HG02571 (cell line): ENCODE results near the gene MEGF8.

ENCODE experiments used
- ATAC-seq: cut with Tn5 transposase; IDR thresholded peaks from one replicate; pipeline ENCODE4 v1.9.1; 2021; ENCODE audit warnings: mild to moderate bottlenecking, moderate library complexity; ENCODE audit not compliant: unreplicated experiment

The MEGF8 gene

DNA sequence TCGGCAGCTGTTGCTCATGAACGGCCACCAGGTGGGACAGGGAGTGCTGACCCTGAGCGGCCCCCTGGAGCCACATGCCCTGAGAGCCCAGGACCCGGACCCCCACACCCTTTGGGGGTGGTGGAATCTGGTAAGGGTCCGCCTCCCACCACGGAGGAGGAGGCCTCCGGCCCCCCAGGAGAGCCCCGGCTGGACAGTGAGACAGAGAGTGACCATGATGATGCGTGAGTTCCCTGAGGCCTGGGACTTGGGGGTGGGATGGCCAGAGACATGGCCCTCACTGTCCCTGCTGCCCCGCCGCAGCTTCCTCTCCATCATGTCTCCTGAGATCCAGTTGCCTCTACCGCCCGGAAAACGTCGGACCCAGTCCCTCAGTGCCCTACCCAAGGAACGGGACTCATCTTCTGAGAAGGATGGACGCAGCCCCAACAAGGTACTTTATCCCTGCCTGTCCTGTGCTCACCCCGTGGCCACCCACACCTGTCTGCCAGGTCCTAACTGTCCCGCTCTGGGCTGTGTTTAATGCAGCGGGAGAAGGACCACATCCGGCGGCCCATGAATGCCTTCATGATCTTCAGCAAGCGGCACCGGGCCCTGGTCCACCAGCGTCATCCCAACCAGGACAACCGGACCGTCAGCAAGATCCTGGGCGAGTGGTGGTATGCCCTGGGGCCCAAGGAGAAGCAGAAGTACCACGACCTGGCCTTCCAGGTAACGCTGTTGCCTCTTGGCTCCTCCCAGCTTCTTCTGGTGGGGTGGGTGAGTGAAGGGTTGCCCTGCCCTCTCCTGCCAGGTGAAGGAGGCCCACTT lies 38.2 kb upstream of the MEGF8 start:
- no peak for ATAC-seq

DNA sequence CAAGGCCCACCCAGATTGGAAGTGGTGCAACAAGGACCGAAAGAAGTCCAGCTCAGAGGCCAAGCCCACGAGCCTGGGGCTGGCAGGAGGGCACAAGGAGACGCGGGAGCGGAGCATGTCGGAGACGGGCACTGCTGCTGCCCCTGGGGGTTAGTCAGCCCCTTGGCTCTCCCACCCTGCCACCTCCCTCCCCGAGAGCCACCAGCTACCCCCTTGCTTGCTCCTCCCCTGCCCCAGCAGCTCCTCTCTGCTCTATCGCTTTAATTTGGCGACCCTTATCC lies 37.7 kb upstream of the MEGF8 start:
- ATAC-seq, result no peak

DNA sequence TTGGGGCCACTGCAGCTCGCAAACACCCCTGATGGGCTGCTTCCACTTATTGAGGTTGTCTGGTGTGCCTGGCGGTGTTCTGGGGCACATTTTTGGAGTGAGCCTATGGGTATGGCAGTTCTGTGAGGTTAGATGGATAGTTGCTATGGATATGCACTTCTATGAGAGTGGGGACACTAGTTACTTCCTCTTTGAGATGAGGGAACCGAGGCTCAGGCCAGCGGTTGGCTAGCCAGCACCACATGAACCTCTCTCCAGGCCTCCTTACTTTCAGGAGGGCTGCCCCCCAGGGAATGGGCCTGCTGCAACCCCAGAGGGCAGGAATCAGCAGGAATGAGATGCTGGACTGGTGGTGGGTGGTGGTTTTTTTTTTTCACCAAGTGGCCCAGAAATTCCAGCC lies 37.0 kb upstream of the MEGF8 start:
- no peak for ATAC-seq

DNA sequence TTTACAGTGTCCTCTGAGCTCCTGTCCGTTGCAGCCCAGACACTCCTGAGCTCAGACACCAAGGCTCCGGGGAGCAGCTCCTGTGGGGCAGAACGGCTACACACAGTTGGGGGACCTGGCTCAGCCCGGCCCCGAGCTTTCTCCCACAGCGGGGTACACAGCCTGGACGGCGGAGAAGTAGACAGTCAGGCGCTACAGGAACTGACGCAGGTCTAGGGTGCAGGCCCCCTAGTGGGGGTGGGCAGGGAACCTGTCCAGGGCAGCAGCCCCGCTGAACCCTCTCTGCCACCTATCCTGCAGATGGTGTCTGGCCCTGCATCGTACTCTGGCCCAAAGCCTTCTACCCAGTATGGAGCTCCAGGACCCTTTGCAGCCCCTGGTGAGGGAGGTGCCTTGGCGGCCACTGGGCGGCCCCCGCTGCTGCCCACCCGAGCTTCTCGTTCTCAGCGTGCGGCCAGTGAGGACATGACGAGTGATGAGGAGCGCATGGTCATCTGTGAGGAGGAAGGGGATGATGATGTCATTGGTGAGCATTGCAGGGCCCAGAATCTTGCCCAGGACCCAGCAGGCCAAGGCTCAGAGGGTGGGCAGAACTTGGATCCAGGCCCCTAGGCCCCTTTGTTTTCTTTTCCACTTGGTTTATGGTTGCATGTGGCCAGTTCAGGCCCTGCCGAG lies 36.4 kb upstream of the MEGF8 start:
- ATAC-seq, result no peak

DNA sequence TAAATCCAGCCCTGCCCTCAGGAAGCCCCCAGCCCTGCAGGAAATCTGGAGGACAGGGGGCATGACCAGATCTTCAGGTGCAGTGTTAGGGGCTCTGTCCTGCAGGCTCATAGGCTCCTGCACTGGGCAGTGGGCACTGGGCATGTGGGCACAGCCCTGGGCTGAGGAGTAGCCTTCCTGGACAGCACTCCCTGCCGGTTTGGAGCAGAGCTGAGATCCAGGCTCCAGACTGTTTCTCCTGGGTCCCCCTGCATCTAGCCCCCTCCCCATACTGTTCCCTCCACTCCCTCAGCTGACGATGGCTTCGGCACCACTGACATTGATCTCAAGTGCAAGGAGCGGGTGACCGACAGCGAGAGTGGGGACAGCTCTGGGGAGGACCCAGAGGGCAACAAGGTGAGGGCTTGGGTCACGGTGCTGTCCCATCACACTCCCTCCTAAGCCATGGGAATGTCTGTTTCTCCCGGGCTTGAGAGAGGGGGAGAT lies 35.8 kb upstream of the MEGF8 start:
- ATAC-seq, result no peak

DNA sequence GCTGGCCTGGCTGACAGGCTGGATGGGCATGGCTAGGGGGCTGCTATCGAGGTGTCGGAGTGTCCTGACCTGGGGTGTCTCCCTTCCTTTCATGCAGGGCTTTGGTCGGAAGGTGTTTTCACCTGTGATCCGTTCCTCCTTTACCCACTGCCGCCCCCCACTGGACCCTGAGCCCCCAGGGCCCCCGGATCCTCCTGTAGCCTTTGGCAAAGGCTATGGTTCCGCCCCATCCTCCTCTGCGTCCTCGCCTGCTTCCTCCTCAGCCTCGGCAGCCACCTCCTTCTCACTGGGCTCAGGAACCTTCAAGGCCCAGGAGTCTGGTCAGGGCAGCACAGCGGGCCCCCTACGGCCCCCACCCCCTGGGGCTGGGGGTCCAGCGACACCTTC lies 35.3 kb upstream of the MEGF8 start:
- ATAC-seq, result no peak

DNA sequence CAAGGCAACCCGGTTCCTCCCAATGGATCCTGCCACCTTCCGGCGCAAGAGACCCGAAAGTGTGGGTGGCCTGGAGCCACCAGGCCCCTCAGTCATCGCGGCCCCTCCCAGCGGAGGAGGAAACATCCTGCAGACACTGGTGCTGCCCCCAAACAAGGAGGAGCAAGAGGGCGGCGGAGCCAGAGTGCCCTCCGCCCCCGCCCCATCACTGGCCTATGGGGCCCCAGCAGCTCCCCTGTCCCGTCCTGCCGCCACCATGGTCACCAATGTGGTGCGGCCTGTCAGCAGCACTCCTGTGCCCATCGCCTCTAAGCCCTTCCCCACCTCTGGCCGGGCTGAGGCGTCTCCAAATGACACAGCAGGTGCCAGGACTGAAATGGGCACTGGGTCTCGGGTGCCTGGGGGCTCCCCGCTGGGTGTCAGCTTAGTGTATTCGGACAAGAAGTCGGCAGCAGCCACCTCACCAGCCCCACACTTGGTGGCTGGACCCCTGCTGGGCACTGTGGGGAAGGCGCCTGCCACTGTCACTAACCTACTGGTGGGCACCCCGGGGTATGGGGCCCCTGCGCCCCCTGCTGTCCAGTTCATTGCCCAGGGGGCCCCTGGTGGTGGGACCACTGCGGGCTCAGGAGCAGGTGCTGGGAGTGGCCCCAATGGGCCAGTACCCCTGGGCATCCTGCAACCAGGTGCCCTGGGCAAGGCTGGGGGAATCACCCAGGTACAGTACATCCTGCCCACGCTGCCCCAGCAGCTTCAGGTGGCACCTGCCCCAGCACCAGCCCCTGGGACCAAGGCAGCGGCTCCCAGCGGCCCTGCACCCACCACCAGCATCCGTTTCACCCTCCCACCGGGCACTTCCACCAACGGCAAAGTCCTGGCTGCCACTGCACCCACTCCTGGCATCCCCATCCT lies 34.7 kb upstream of the MEGF8 start:
- no peak for ATAC-seq

DNA sequence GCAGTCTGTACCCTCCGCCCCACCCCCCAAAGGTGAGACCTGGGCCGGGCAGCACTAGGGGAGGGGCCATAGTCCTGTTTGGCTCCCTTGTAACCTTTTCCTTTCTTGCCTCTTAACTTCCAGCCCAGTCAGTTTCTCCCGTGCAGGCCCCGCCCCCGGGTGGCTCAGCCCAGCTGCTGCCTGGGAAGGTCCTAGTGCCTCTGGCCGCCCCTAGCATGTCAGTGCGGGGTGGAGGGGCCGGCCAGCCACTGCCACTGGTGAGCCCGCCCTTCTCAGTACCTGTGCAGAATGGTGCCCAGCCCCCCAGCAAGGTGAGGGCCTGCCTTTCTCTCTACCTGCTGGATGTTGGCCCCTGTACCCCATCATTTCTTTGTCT lies 34.0 kb upstream of the MEGF8 start:
- no peak for ATAC-seq

DNA sequence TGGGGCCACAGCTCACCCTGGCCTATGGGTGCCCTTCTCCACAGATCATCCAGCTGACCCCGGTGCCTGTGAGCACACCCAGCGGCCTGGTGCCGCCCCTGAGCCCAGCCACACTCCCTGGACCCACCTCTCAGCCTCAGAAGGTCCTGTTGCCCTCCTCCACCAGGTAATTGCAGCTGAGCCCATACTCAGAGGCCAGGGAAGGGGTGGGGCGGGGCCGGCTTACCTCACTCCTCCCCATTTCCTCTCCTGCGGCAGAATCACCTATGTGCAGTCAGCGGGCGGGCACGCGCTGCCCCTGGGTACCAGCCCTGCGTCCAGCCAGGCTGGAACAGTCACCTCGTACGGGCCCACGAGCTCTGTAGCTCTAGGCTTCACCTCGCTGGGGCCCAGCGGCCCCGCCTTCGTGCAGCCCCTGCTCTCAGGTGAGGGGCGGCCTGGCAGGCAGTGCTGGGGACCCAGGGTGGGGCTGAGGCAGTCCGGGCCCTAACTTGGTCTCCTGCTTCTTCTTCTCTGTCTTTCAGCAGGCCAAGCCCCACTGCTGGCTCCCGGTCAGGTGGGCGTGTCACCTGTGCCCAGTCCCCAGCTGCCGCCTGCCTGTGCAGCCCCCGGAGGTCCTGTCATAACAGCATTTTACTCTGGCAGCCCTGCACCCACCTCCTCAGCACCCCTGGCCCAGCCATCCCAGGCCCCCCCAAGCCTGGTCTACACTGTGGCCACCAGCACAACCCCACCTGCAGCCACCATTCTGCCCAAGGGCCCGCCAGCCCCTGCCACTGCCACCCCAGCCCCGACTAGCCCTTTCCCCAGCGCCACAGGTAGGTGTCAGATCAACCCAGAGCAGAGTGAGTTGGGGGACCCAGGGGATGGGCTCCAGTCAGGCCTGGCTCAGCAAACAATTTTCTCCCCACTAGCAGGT lies 33.1 kb upstream of the MEGF8 start:
- ATAC-seq, result no peak

DNA sequence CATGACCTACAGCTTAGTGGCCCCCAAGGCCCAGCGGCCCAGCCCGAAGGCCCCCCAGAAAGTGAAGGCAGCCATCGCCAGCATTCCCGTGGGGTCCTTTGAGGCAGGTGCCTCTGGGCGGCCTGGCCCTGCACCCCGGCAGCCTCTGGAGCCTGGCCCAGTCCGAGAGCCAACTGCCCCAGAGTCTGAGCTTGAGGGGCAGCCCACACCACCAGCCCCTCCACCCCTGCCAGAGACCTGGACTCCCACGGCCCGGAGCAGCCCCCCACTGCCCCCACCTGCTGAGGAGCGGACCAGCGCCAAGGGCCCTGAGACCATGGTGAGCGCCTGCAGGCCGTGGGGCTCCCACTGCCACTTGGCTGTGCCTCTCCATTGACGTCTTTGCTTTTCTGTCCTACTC lies 32.5 kb upstream of the MEGF8 start:
- ATAC-seq, result no peak

DNA sequence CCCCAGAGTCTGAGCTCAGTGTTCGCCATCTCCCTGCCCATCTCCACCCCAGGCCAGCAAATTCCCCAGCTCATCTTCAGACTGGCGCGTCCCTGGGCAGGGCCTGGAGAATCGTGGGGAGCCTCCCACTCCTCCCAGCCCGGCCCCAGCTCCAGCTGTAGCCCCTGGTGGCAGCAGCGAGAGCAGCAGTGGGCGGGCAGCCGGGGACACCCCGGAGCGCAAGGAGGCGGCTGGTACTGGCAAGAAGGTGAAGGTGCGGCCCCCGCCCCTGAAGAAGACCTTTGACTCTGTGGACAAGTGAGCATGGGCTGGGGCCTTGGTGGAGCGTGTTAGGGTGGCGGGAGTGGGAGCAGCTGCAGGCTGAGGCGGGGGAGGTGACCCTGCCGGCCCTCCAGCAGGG lies 31.9 kb upstream of the MEGF8 start:
- no peak for ATAC-seq

DNA sequence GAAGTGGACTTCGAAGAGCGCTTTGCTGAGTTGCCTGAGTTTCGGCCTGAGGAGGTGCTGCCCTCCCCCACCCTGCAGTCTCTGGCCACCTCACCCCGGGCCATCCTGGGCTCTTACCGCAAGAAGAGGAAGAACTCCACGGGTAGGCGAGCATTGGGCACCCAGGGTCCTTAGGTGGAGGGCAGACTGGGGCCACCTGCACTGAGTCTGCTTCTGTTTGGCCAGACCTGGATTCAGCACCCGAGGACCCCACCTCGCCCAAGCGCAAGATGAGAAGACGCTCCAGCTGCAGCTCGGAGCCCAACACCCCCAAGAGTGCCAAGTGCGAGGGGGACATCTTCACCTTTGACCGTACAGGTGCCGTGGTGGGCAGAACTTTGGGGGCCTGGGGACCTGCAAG lies 31.5 kb upstream of the MEGF8 start:
- no peak for ATAC-seq

DNA sequence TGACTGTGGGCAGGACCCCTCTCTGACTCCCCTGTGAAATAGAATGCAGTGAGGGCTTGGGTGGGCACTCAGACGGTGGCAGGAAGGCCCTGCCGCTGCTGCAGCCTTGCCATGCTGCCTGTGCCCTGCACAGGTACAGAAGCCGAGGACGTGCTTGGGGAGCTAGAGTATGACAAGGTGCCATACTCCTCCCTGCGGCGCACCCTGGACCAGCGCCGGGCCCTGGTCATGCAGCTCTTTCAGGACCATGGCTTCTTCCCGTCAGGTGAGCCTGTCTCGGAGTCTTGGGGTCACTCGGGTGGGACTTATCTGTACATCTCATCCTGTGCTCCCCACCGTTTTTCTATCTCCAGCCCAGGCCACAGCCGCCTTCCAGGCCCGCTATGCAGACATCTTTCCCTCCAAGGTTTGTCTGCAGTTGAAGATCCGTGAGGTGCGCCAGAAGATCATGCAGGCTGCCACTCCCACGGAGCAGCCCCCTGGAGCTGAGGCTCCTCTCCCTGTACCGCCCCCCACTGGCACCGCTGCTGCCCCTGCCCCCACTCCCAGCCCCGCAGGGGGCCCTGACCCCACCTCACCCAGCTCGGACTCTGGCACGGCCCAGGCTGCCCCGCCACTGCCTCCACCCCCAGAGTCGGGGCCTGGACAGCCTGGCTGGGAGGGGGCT lies 30.8 kb upstream of the MEGF8 start:
- ATAC-seq, result no peak

DNA sequence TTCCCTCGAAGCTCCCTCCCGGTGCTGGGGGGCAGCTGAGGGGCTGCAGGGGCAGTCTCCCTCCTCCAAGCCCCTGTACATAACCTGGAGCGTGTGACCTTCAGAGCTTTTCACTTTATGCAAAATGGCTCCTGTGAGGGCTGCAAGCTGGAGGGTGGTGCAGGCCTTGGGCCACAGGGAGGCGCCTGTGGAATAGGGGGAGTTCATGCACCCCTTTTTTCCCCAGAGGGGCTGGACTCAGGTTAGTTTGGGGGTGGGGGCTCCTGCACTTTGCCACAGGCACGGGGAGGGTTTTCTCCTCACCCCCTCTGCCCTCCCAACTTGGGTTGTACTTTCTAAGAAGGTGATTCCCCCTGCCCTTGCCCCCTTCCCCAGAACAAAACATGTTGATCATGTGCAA lies 30.1 kb upstream of the MEGF8 start:
- ATAC-seq, result no peak

DNA sequence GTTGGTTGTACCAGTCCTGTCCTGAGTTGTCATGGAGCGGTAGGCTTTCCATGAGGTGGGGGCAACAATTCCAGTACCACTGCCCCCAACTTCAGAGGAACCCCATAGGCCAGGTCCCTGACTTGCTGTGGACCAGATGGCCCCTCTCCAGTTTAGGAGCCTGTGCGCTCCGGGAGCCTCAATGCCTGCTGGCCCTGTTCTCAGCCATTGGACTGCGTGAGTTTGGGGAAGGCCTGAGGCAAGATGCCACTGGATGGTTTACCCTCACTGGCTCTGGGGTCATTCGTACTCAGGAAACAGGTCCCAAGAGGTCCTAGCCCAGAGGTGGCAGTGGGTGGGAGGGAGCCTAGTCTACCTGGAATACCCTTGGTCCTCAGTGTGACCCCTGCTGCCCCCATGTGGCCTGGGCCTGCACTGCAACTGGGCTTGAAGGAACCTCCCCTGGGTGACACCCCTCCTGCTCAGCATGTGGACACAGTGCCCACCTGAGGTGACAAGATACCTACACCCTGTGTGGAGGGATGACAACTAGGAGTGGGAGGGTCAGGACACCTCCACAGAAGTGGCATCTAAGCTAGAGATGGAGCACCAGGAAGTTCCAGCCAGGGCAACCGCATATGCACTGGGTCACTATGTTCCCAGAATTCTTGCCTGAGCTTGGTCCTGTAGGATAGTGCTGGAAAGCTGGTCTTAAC lies 29.5 kb upstream of the MEGF8 start:
- ATAC-seq, result no peak

DNA sequence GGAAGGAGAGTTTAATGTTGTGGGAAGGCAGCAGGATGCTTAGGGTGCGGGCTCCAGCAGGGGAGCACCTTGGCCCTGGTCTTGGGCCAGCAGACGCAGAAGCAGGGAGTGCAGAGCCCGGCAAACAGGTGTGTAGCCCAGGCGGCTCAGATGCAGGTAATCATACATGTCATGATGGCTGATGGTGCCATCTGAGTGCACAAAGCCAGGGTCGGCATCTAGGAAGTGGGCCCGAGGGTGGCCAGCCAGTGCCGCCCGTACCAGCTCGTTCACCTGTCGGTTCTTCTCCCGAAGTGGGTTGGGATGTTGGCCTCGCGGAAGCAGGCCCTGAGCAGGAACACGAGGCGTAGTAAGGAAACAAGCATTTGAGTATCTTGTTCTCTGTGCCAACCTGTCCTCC lies 28.4 kb upstream of the MEGF8 start:
- ATAC-seq, result no peak

DNA sequence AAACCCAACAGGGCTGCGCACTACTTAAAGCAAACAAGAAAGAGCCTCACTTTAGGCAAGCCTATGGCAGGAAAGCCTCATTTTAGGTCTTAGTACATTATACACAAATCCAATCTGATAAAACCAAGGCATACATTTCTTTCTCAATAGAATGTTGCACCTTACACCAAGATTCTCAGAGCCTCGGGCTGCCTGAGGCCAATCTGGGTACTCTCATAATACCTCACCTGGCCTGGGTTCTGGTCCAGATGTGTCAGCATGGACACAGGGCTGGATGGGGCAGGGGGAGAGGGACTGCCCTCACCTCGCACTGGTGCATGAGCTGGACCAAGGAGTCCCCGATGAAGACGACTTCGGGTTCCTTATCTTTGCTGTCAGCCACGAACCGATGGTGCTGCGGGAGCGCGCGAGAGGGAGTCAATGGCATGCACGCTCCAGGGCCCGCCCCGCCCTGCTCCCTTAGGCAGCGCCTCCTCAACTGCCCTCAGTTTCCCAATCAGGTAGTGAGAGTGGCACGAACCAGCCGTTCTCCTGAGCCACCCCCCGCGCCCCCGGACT lies 23.7 kb upstream of the MEGF8 start, which contains the start of gene PRR19:
TSS of gene PRR19 (plus strand) at position 487 of the 558 bp plus-strand sequence. CDS start 7,453 bp downstream, outside the sequence.
- no peak for ATAC-seq

DNA sequence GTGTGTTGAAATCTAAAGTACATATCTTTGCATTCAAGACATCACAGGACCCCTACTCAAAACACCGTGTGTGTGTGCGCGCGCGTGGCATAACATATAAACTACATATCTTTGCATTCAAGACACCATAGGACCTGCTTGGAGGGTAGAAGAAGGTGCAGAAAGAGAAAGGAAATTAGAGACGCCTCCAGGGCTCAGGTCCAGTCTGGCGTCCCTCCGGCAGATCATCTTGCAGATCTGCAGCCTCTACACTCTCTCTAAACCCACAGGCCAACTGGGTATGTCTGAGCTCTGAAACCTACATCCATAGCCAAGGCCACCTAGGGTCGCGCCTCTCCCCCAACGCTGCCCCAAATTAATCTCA lies 22.4 kb upstream of the MEGF8 start:
- ATAC-seq, result no peak

DNA sequence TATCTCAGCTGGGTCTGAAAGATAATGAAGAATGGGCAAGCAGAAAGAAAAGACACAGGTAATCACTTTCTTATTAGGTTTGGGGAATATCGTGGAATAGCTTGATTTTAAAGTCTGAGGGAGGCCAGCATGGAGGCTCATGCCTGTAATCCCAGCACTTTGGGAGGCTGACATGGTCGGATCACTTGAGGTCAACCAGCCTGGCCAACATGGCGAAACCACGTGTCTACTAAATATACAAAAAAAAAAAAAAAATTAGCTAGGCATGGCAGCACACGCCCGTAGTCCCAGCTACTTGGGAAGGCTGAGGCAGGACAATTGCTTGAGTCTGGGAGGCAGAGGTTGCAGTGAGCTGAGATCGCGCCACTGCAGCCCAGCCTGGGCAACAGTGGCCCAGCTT lies 21.6 kb upstream of the MEGF8 start:
- ATAC-seq, result no peak
